Measurements from ENCODE around the gene ABHD16B. TPM values are rescaled to one million over a fixed set of nuclear protein-coding genes. Genes with fewer than 3 reads are reported as not detected.

The ABHD16B gene
- total and polyA plus RNA-seq, 2 of the 13 experiments (the other 11 are each of a cell fraction or from before 2014, with no cell fraction given), result not detected

- TF ChIP-seq BRF2 (CRISPR knock-in tag; IDR thresholded peaks at IDR 0.05) (peak; percentile 31; the same call in 1 of the 2 replicates), ZBTB38 (CRISPR knock-in tag; IDR thresholded peaks at IDR 0.05) (no peak), RFX5 (IDR thresholded peaks at IDR 0.05; ENCODE audit: low read depth, low read length) (no peak), ZNF367 (CRISPR knock-in tag; IDR thresholded peaks at IDR 0.05; ENCODE audit: borderline replicate concordance) (no peak), REPIN1 (CRISPR knock-in tag; IDR thresholded peaks at IDR 0.05; ENCODE audit: borderline replicate concordance, low read depth) (no peak), MAF1 (CRISPR knock-in tag; IDR thresholded peaks at IDR 0.05; ENCODE audit: borderline replicate concordance) (no peak), IKZF4 (CRISPR knock-in tag; IDR thresholded peaks at IDR 0.05; ENCODE audit: borderline replicate concordance, low read depth, not compliant biosample characterization) (peak; percentile 0), ZNF326 (CRISPR knock-in tag; IDR thresholded peaks at IDR 0.05; ENCODE audit: borderline replicate concordance) (0 out of 2 replicates have a peak, but pooled peaks have one; percentile 30), HOXA9 (CRISPR knock-in tag; IDR thresholded peaks at IDR 0.05; ENCODE audit: borderline replicate concordance) (no peak), ZFY (CRISPR knock-in tag; IDR thresholded peaks at IDR 0.05) (0 out of 2 replicates have a peak, but pooled peaks have one; percentile 87), ZBTB1 (CRISPR knock-in tag; IDR thresholded peaks at IDR 0.05; ENCODE audit: borderline replicate concordance) (no peak), GATAD2A (CRISPR knock-in tag; IDR thresholded peaks at IDR 0.05) (no peak), HIVEP1 (CRISPR knock-in tag; IDR thresholded peaks at IDR 0.05) (no peak; the same call in none of the 2 replicates), SRSF4 (IDR thresholded peaks at IDR 0.05; ENCODE audit: low read depth, low read length, poor library complexity, severe bottlenecking) (no peak), NCOA2 (CRISPR knock-in tag; IDR thresholded peaks at IDR 0.05) (no peak), ZNF550 (CRISPR knock-in tag; IDR thresholded peaks at IDR 0.05; ENCODE audit: borderline replicate concordance) (peak; percentile 72; the same call in 1 of the 2 replicates), ZFP36L2 (CRISPR knock-in tag; IDR thresholded peaks at IDR 0.05) (no peak)
These were observed 1.9 kb downstream of the ABHD16B start (continued) for GRCh38 chr20:63863021-63863797.

Measured in HepG2 (cell line).